Mesothelial cell of epicardium (in vitro differentiated cells): ENCODE measurements around the gene TRAP1. TPM values are rescaled to one million over a fixed set of nuclear protein-coding genes. Genes with fewer than 3 reads are reported as not detected.

Source experiments
- DNase-seq, 2 experiments: peaks; one replicate each; pipeline ENCODE4 v3.0.0; 2021; ENCODE audit warnings: low spot score in 2 of 2; ENCODE audit not compliant: unreplicated experiment in 2 of 2
- H3K27ac Mint-ChIP-seq: 2 replicates; pipeline ENCODE4 v1.8.0; 2021; ENCODE audit warnings: mixed read lengths
- H3K27me3 Mint-ChIP-seq: 2 replicates; pipeline ENCODE4 v1.8.0; 2021; ENCODE audit warnings: low read depth, mixed read lengths
- H3K36me3 Mint-ChIP-seq: 2 replicates; pipeline ENCODE4 v1.8.0; 2021; ENCODE audit warnings: mixed read lengths
- H3K4me1 Mint-ChIP-seq: 2 replicates; pipeline ENCODE4 v1.8.0; 2021; ENCODE audit warnings: mixed read lengths
- H3K4me3 Mint-ChIP-seq: 2 replicates; pipeline ENCODE4 v1.8.0; 2021; ENCODE audit warnings: mild to moderate bottlenecking, moderate library complexity, mixed read lengths
- H3K9me3 Mint-ChIP-seq: 2 replicates; pipeline ENCODE4 v1.8.0; 2021; ENCODE audit warnings: mixed read lengths
- CTCF ChIP-seq: fragments of 200-600 bp; sonication (generic); IDR thresholded peaks from one replicate; pipeline ENCODE4 v1.5.0; 2021; ENCODE audit warnings: antibody characterized with exemption; ENCODE audit not compliant: unreplicated experiment
- total RNA-seq: library from RNA; stranded (reverse); gene quantifications from 3 replicates; pipeline ENCODE4 v1.2.1, GENCODE V29; 2021

TRAP1 gene
- total RNA-seq, 1 donor from 2014 or later: 149 TPM

- Mint-ChIP-seq H3K36me3 (peaks cover 10% of the 10 kb centered on the region), H3K27me3 (no peaks in the 10 kb centered on the region), H3K9me3 (no peaks in the 10 kb centered on the region), H3K27ac (no peak overlapping the region), H3K4me1 (no peaks in the 10 kb centered on the region), H3K4me3 (no peak overlapping the region)
- DNase-seq: no peak
- no peak for TF ChIP-seq CTCF
Observed at GRCh38 chr16:3702082-3702481, 15.2 kb downstream of the TRAP1 start.

DNA sequence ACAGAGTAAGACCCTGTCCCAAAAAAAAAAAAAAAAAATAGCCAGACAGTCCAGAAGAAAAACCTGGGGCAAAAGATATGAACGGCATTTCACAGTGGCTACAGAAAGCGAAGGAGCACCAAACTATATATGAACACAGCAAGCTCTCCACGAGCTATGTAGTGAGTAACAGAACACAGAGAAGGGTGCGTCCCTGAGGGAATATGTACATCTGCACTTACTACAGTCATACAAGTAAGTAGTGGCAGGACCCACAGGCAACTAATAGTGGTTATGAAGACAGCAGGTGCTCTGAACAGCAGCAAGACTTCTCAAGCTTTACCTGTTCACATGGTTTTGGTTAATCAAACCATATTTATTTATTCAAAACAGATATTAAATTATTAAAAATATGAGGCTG lies 15.8 kb downstream of the TRAP1 start:
- H3K9me3 Mint-ChIP-seq: no peaks in the 10 kb centered on the region
- no peak overlapping the region for H3K4me3 Mint-ChIP-seq
- TF ChIP-seq CTCF: no peak
- no peaks in the 10 kb centered on the region for H3K4me1 Mint-ChIP-seq
- no peak for DNase-seq
- H3K36me3 Mint-ChIP-seq: peaks cover 10% of the 10 kb centered on the region
- no peak overlapping the region for H3K27ac Mint-ChIP-seq
- no peaks in the 10 kb centered on the region for H3K27me3 Mint-ChIP-seq

DNA sequence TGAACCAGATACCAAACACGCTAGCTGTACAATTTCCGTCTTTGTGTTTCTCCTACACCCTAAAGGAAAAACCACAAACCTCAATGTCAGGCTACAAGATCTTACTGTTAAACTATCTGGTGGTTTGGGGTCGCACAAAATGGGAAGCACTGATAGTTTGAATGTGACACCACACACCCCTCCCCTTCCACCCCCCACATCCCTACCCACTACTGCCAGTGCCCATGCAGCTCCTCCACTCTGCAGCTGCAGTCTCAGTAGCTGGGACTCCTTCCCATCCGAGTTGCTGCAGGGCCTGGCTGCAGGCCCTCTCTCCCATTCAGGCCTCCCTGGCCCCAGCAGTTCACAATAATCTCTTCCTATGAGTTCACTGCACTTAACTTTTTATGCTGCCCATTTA lies 18.4 kb downstream of the TRAP1 start:
- H3K27ac Mint-ChIP-seq: no peak overlapping the region
- H3K36me3 Mint-ChIP-seq: peaks cover 8% of the 10 kb centered on the region
- no peak for TF ChIP-seq CTCF

GRCh38 chr16:3696425-3697218 lies 20.7 kb downstream of the TRAP1 start:
- no peaks in the 10 kb centered on the region for H3K4me1 Mint-ChIP-seq
- no peaks in the 10 kb centered on the region for H3K9me3 Mint-ChIP-seq
- no peak overlapping the region for H3K27ac Mint-ChIP-seq
- H3K27me3 Mint-ChIP-seq: no peaks in the 10 kb centered on the region
- no peak for DNase-seq
- H3K4me3 Mint-ChIP-seq: no peak overlapping the region
- peaks cover 5% of the 10 kb centered on the region for H3K36me3 Mint-ChIP-seq
- TF ChIP-seq CTCF: no peak

More for the DNA sequence above, 18.4 kb downstream of the TRAP1 start:
- no peaks in the 10 kb centered on the region for H3K4me1 Mint-ChIP-seq
- no peaks in the 10 kb centered on the region for H3K9me3 Mint-ChIP-seq
- DNase-seq: no peak
- H3K27me3 Mint-ChIP-seq: no peaks in the 10 kb centered on the region
- no peak overlapping the region for H3K4me3 Mint-ChIP-seq

DNA sequence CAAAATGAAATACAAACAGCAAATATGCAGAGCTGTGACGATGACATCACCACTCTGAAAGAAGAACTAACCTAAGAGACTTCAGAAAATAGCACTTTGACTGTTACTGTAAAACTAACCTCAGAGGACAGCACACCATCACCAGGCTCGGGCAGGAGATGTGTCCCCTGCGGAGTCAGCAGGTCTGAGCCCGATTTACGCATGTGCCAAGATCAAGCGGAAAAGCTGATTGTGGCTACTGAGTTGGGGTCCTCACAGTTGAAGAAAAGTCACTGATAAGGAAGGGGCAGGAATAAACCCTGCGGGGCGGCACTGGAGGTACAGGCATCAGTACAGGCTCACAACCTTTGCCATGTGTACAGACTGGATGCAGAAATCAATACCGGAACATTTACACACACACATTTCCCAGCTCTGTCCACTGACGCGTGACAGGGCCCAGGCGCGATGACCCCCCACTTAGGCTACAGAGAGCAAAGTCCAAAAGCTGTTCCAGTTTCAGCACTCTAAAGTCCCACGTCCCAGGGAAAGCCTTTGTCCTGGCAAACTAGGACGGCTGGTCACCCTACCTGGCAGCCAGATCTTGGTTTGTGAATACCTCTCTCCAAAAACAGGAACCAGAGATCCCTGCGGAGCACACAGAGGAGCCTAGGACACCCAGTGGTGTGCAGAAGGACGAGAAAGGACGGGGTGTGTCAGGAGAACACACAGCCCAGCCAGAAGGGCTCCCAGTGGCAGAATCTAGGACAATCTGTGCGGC lies 21.5 kb downstream of the TRAP1 start:
- H3K36me3 Mint-ChIP-seq: peaks cover 2% of the 10 kb centered on the region
- H3K27me3 Mint-ChIP-seq: no peaks in the 10 kb centered on the region
- DNase-seq: no peak
- TF ChIP-seq CTCF: no peak
- no peak overlapping the region for H3K27ac Mint-ChIP-seq
- H3K9me3 Mint-ChIP-seq: no peaks in the 10 kb centered on the region
- no peak overlapping the region for H3K4me3 Mint-ChIP-seq
- H3K4me1 Mint-ChIP-seq: peaks cover 2% of the 10 kb centered on the region
